HepG2 (cell line): ENCODE measurements around the gene AP3D1. TPM values are rescaled to one million over a fixed set of nuclear protein-coding genes. Genes with fewer than 3 reads are reported as not detected.

Experiments used
- ARID2 ChIP-seq: sonication (generic); formaldehyde crosslinking; IDR thresholded peaks from 2 replicates; pipeline ENCODE4 v1.8.1; 2022; ENCODE audit warnings: mild to moderate bottlenecking, missing genetic modification reagents, borderline replicate concordance
- BRCA1 ChIP-seq: sonication (generic); formaldehyde crosslinking; IDR thresholded peaks from 2 replicates; pipeline ENCODE4 v1.4.0; 2020; ENCODE audit warnings: missing genetic modification reagents
- CSRNP2 ChIP-seq: sonication (generic); formaldehyde crosslinking; conservative IDR thresholded peaks from 2 replicates; pipeline ENCODE4 v1.8.0; 2022; ENCODE audit warnings: low read depth, missing genetic modification reagents
- FOXC1 ChIP-seq: sonication (generic); formaldehyde crosslinking; IDR thresholded peaks from 2 replicates; pipeline ENCODE4 v1.8.0; 2022; ENCODE audit warnings: mild to moderate bottlenecking, missing genetic modification reagents, borderline replicate concordance
- GMEB2 ChIP-seq: IDR thresholded peaks from 2 replicates; pipeline ENCODE4 v1.6.1; 2016; ENCODE audit warnings: missing biosample characterization, missing genetic modification reagents, low read depth
- HMGXB4 ChIP-seq, 2 experiments: sonication (generic) in 1 of 2; formaldehyde crosslinking in 1 of 2; IDR thresholded peaks; 2 replicates each; pipeline versions ENCODE4 v1.4.0 to v1.6.1; 2018 to 2020; ENCODE audit warnings: missing genetic modification reagents in 2 of 2, borderline replicate concordance in 1 of 2, low read depth in 1 of 2, mild to moderate bottlenecking in 1 of 2, missing biosample characterization in 1 of 2
- MTA1 ChIP-seq: sonication (generic); formaldehyde crosslinking; IDR thresholded peaks from 2 replicates; pipeline ENCODE4 v1.4.0; 2020; ENCODE audit warnings: missing genetic modification reagents, mild to moderate bottlenecking, borderline replicate concordance
- MXI1 ChIP-seq: IDR thresholded peaks from 3 replicates; pipeline ENCODE4 v1.6.1; 2012; ENCODE audit warnings: low read depth, low read length, inconsistent platforms, borderline replicate concordance
- PPARG ChIP-seq: conservative IDR thresholded peaks from 2 replicates; pipeline ENCODE4 v1.6.1; 2016; ENCODE audit warnings: missing biosample characterization, missing genetic modification reagents
- RAD21 ChIP-seq: fragments of 450-650 bp; formaldehyde crosslinking; IDR thresholded peaks from 2 replicates; pipeline ENCODE4 v1.5.0; 2020; ENCODE audit warnings: mild to moderate bottlenecking
- TP53 ChIP-seq: sonication (generic); formaldehyde crosslinking; conservative IDR thresholded peaks from 2 replicates; pipeline ENCODE4 v1.4.0; 2020; ENCODE audit warnings: missing genetic modification reagents
- ZBTB14 ChIP-seq: sonication (generic); formaldehyde crosslinking; IDR thresholded peaks from 2 replicates; pipeline ENCODE4 v1.4.0; 2020; ENCODE audit warnings: missing genetic modification reagents
- ZBTB20 ChIP-seq: sonication (generic); formaldehyde crosslinking; IDR thresholded peaks from 2 replicates; pipeline ENCODE4 v1.8.1; 2023; ENCODE audit warnings: missing genetic modification reagents, low read depth, mild to moderate bottlenecking, borderline replicate concordance
- ZBTB37 ChIP-seq: sonication (generic); formaldehyde crosslinking; IDR thresholded peaks from 2 replicates; pipeline ENCODE4 v1.4.0; 2020; ENCODE audit warnings: mild to moderate bottlenecking, missing genetic modification reagents
- ZNF136 ChIP-seq: sonication (generic); formaldehyde crosslinking; IDR thresholded peaks from 2 replicates; pipeline ENCODE4 v1.8.1; 2022; ENCODE audit warnings: low read depth, mild to moderate bottlenecking, moderate library complexity, missing genetic modification reagents
- ZNF414 ChIP-seq: sonication (generic); formaldehyde crosslinking; IDR thresholded peaks from 2 replicates; pipeline ENCODE4 v1.5.0; 2020; ENCODE audit warnings: missing genetic modification reagents
- ZNF563 ChIP-seq: sonication (generic); formaldehyde crosslinking; IDR thresholded peaks from 2 replicates; pipeline ENCODE4 v1.8.0; 2022; ENCODE audit warnings: mild to moderate bottlenecking, moderate library complexity, missing genetic modification reagents
- ZNF572 ChIP-seq: sonication (generic); formaldehyde crosslinking; IDR thresholded peaks from 2 replicates; pipeline ENCODE4 v1.5.1; 2020; ENCODE audit warnings: mild to moderate bottlenecking, missing genetic modification reagents
- ZNF678 ChIP-seq: sonication (generic); formaldehyde crosslinking; IDR thresholded peaks from 2 replicates; pipeline ENCODE4 v1.4.0; 2020; ENCODE audit warnings: mild to moderate bottlenecking, missing genetic modification reagents
- ZNF768 ChIP-seq: sonication (generic); formaldehyde crosslinking; IDR thresholded peaks from 2 replicates; pipeline ENCODE4 v1.4.0; 2020; ENCODE audit warnings: missing genetic modification reagents
- polyA plus RNA-seq, 8 experiments: library from polyadenylated mRNA; depleted of rRNA in 3 of 8; stranded (reverse) in 7 of 8; unstranded in 1 of 8; fragments of >200 nt; fragmentation: Illumina TruSeq in 4 of 8; extraction: Trizol in 4 of 8; gene quantifications; 2 replicates each; pipeline versions ENCODE4 v1.2.1 to v1.2.3, GENCODE V29; 2011 to 2016; ENCODE audit warnings: low read depth in 4 of 8, missing spikeins in 1 of 8, mixed read lengths in 1 of 8; ENCODE audit not compliant: insufficient read depth in 1 of 8
- total RNA-seq, 5 experiments: library from RNA; depleted of rRNA; stranded (reverse); fragments of >200 nt; fragmentation: Illumina TruSeq; extraction: Trizol; gene quantifications; 2 replicates each; pipeline ENCODE4 v1.2.3, GENCODE V29; 2016; ENCODE audit warnings: low read depth in 1 of 5

The AP3D1 gene
- total and polyA plus RNA-seq, 2 of the 13 experiments (the other 11 are each of a cell fraction or from before 2014, with no cell fraction given) = 68.0 to 82.6 TPM

GRCh38 chr19:2050991-2051772 is 100.2 kb downstream of the AP3D1 start, which contains the start of gene MKNK2 (continued):
- peak; percentile 54 for TF ChIP-seq ZBTB14 (CRISPR knock-in tag)
- no peak for TF ChIP-seq CSRNP2 (CRISPR knock-in tag)
- TF ChIP-seq ZNF768 (CRISPR knock-in tag) = peak; percentile 18
- TF ChIP-seq HMGXB4 (CRISPR knock-in tag; IDR thresholded peaks at IDR 0.05; ENCODE audit: borderline replicate concordance in 1 of 2, low read depth in 1 of 2) = peak in 1 of 2 experiments; percentile 59; a peak in 1 of 4 replicates
- no peak for TF ChIP-seq ARID2 (CRISPR knock-in tag)
- no peak; the same call in none of the 2 replicates for TF ChIP-seq BRCA1 (CRISPR knock-in tag)
- 0 out of 2 replicates have a peak, but pooled peaks have one; percentile 45 for TF ChIP-seq GMEB2 (CRISPR knock-in tag)
- TF ChIP-seq ZNF678 (CRISPR knock-in tag) = 0 out of 2 replicates have a peak, but pooled peaks have one; percentile 46
- no peak for TF ChIP-seq ZNF414 (CRISPR knock-in tag)
- TF ChIP-seq PPARG = no peak
- TF ChIP-seq ZNF563 (CRISPR knock-in tag) = peak; percentile 80
- peak; percentile 87; the same call in 2 of the 3 replicates for TF ChIP-seq MXI1
- peak; percentile 71 for TF ChIP-seq RAD21
- no peak for TF ChIP-seq ZNF136 (CRISPR knock-in tag)
- TF ChIP-seq ZBTB37 (CRISPR knock-in tag) = no peak
- 0 out of 2 replicates have a peak, but pooled peaks have one; percentile 38 for TF ChIP-seq TP53
- TF ChIP-seq ZBTB20 = peak; percentile 71; the same call in 1 of the 2 replicates
- TF ChIP-seq ZNF572 = no peak
- no peak for TF ChIP-seq FOXC1 (CRISPR knock-in tag)
- TF ChIP-seq MTA1 (CRISPR knock-in tag) = no peak
